OCI-LY3 (cell line): Measurements from ENCODE around the gene KRTAP5-2.

Source experiments
- CTCF ChIP-seq: fragments of 200-600, 300-600 bp; sonication (generic); IDR thresholded peaks from 2 replicates; pipeline ENCODE4 v1.5.1; 2014; ENCODE audit warnings: antibody characterized with exemption, low read length, low read depth
- EZH2phosphoT487 ChIP-seq: fragments of 200-600 bp; shearing (Covaris generic); IDR thresholded peaks from 2 replicates; pipeline ENCODE4 v1.6.1; 2018; ENCODE audit warnings: antibody characterized with exemption, mixed run types, low read depth

DNA sequence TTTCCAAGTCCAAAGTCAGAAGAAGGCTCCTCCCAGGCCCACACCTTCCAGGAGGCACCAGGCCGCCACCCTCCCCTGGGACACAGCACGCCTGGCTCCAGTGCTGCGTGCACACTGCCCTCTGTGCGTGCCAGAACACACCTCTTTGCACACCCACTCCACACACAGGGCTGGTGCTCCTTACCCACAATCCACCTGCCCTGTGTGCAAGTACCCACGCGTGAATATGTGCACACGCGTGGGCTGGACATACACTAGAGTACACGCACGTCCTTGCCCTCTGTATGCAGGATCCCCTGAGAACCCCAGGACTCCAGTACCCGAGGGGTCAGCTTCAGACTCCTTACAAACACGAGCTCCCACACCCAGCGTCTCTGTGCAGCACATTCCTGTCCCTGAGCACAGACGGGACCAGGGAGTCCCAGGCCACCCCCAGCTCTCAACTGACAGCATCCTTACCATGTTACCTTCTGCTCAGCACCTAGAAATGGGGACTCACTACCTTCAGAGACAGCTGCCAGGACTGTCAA, 28.8 kb downstream of the KRTAP5-2 start:
- no peak for TF ChIP-seq CTCF
- no peak for TF ChIP-seq EZH2phosphoT487
